IPS-18a (cell line): Measurements from ENCODE around the gene VPS8.

Source experiments
- H3K27ac ChIP-seq: one replicate; pipeline ENCODE4 v1.5.1; 2013; ENCODE audit warnings: low read length
- H3K27me3 ChIP-seq: one replicate; pipeline ENCODE4 v1.6.1; 2013; ENCODE audit warnings: mild to moderate bottlenecking, low read length; ENCODE audit not compliant: control insufficient read depth, insufficient read depth
- H3K36me3 ChIP-seq: one replicate; pipeline ENCODE4 v1.6.1; 2013; ENCODE audit warnings: low read depth, low read length; ENCODE audit not compliant: control insufficient read depth
- H3K4me1 ChIP-seq: one replicate; pipeline ENCODE4 v1.6.1; 2013; ENCODE audit warnings: low read depth, low read length; ENCODE audit not compliant: control insufficient read depth
- H3K4me3 ChIP-seq: one replicate; pipeline ENCODE4 v1.5.1; 2013; ENCODE audit warnings: low read length
- H3K9ac ChIP-seq: one replicate; pipeline ENCODE4 v1.6.1; 2013; ENCODE audit warnings: mild to moderate bottlenecking, low read length, moderate library complexity
- H3K9me3 ChIP-seq: one replicate; pipeline ENCODE4 v1.6.1; 2013; ENCODE audit warnings: low read depth, low read length; ENCODE audit not compliant: control insufficient read depth

VPS8 gene

GRCh38 chr3:185024406-185024805, 212.4 kb downstream of the VPS8 start:
- no peak overlapping the region for H3K9ac ChIP-seq
- H3K9me3 ChIP-seq: peaks cover 11% of the 10 kb centered on the region
- no peaks in the 10 kb centered on the region for H3K4me1 ChIP-seq
- H3K36me3 ChIP-seq: no peaks in the 10 kb centered on the region
- H3K27me3 ChIP-seq: no peaks in the 10 kb centered on the region
- no peak overlapping the region for H3K27ac ChIP-seq
- no peak overlapping the region for H3K4me3 ChIP-seq

- no peaks in the 10 kb centered on the region for H3K27me3 ChIP-seq
- H3K4me3 ChIP-seq: no peak overlapping the region
- H3K4me1 ChIP-seq: no peaks in the 10 kb centered on the region
- H3K9ac ChIP-seq: no peak overlapping the region
- no peaks in the 10 kb centered on the region for H3K36me3 ChIP-seq
- H3K27ac ChIP-seq: no peak overlapping the region
- peaks cover 5% of the 10 kb centered on the region for H3K9me3 ChIP-seq
Observed at GRCh38 chr3:185024966-185025365, 213.0 kb downstream of the VPS8 start.

- no peak overlapping the region for H3K4me3 ChIP-seq
- no peaks in the 10 kb centered on the region for H3K36me3 ChIP-seq
- no peaks in the 10 kb centered on the region for H3K9me3 ChIP-seq
- no peak overlapping the region for H3K9ac ChIP-seq
- H3K27me3 ChIP-seq: no peaks in the 10 kb centered on the region
- H3K4me1 ChIP-seq: no peaks in the 10 kb centered on the region
- H3K27ac ChIP-seq: no peak overlapping the region
Observed at GRCh38 chr3:185028121-185028520, 216.2 kb downstream of the VPS8 start.

- Histone ChIP-seq H3K4me3 (no peak overlapping the region), H3K9me3 (no peaks in the 10 kb centered on the region), H3K4me1 (no peaks in the 10 kb centered on the region), H3K9ac (no peak overlapping the region), H3K36me3 (no peaks in the 10 kb centered on the region), H3K27me3 (no peaks in the 10 kb centered on the region), H3K27ac (no peak overlapping the region)
Observed at GRCh38 chr3:185029086-185029485, 217.1 kb downstream of the VPS8 start.

- Histone ChIP-seq H3K4me3 (no peak overlapping the region), H3K4me1 (no peaks in the 10 kb centered on the region), H3K27me3 (no peaks in the 10 kb centered on the region), H3K9me3 (no peaks in the 10 kb centered on the region), H3K27ac (no peak overlapping the region), H3K9ac (no peak overlapping the region), H3K36me3 (no peaks in the 10 kb centered on the region)
Observed at GRCh38 chr3:185030399-185030798, 218.4 kb downstream of the VPS8 start.

GRCh38 chr3:185030951-185031350, 219.0 kb downstream of the VPS8 start:
- H3K4me3 ChIP-seq: no peak overlapping the region

GRCh38 chr3:185037801-185038200, 225.8 kb downstream of the VPS8 start:
- H3K27me3 ChIP-seq: no peaks in the 10 kb centered on the region
- H3K9ac ChIP-seq: no peak overlapping the region
- H3K4me1 ChIP-seq: no peaks in the 10 kb centered on the region
- no peak overlapping the region for H3K4me3 ChIP-seq
- H3K27ac ChIP-seq: no peak overlapping the region
- H3K36me3 ChIP-seq: no peaks in the 10 kb centered on the region
- no peaks in the 10 kb centered on the region for H3K9me3 ChIP-seq

More at GRCh38 chr3:185030951-185031350, 219.0 kb downstream of the VPS8 start:
- H3K27ac ChIP-seq: no peak overlapping the region
- H3K9me3 ChIP-seq: no peaks in the 10 kb centered on the region
- no peaks in the 10 kb centered on the region for H3K4me1 ChIP-seq
- H3K9ac ChIP-seq: no peak overlapping the region
- no peaks in the 10 kb centered on the region for H3K27me3 ChIP-seq
- H3K36me3 ChIP-seq: no peaks in the 10 kb centered on the region

- Histone ChIP-seq H3K36me3 (no peaks in the 10 kb centered on the region), H3K9ac (no peak overlapping the region), H3K4me3 (no peak overlapping the region), H3K27me3 (no peaks in the 10 kb centered on the region), H3K4me1 (no peaks in the 10 kb centered on the region), H3K27ac (no peak overlapping the region), H3K9me3 (no peaks in the 10 kb centered on the region)
Observed at GRCh38 chr3:185040425-185040824, 228.5 kb downstream of the VPS8 start.

GRCh38 chr3:185041540-185041939, 229.6 kb downstream of the VPS8 start:
- H3K4me1 ChIP-seq: no peaks in the 10 kb centered on the region
- H3K27me3 ChIP-seq: no peaks in the 10 kb centered on the region
- H3K36me3 ChIP-seq: no peaks in the 10 kb centered on the region
- H3K27ac ChIP-seq: no peak overlapping the region
- H3K9me3 ChIP-seq: no peaks in the 10 kb centered on the region
- no peak overlapping the region for H3K9ac ChIP-seq
- H3K4me3 ChIP-seq: no peak overlapping the region

GRCh38 chr3:185042312-185043050, 230.5 kb downstream of the VPS8 start:
- Histone ChIP-seq H3K9ac (no peak overlapping the region), H3K4me1 (no peaks in the 10 kb centered on the region), H3K9me3 (no peaks in the 10 kb centered on the region), H3K27ac (no peak overlapping the region), H3K36me3 (no peaks in the 10 kb centered on the region), H3K4me3 (no peak overlapping the region), H3K27me3 (no peaks in the 10 kb centered on the region)

GRCh38 chr3:185046164-185046515, 234.2 kb downstream of the VPS8 start:
- no peaks in the 10 kb centered on the region for H3K36me3 ChIP-seq
- no peak overlapping the region for H3K4me3 ChIP-seq
- H3K4me1 ChIP-seq: no peaks in the 10 kb centered on the region
- no peak overlapping the region for H3K27ac ChIP-seq
- no peaks in the 10 kb centered on the region for H3K27me3 ChIP-seq
- no peaks in the 10 kb centered on the region for H3K9me3 ChIP-seq
- no peak overlapping the region for H3K9ac ChIP-seq

- H3K27ac ChIP-seq: no peak overlapping the region
- H3K36me3 ChIP-seq: no peaks in the 10 kb centered on the region
Observed at GRCh38 chr3:185046603-185047002, 234.6 kb downstream of the VPS8 start.

More at GRCh38 chr3:185046603-185047002, 234.6 kb downstream of the VPS8 start:
- Histone ChIP-seq H3K27me3 (no peaks in the 10 kb centered on the region), H3K9ac (no peak overlapping the region), H3K4me1 (no peaks in the 10 kb centered on the region), H3K9me3 (no peaks in the 10 kb centered on the region), H3K4me3 (no peak overlapping the region)
